HepG2 (cell line): ENCODE results near the gene FHIT. TPM values are rescaled to one million over a fixed set of nuclear protein-coding genes. Genes with fewer than 3 reads are reported as not detected.

Source experiments
- ADNP ChIP-seq: sonication (generic); formaldehyde crosslinking; IDR thresholded peaks from 2 replicates; pipeline ENCODE4 v1.4.0; 2020; ENCODE audit warnings: missing genetic modification reagents
- BRCA1 ChIP-seq: sonication (generic); formaldehyde crosslinking; IDR thresholded peaks from 2 replicates; pipeline ENCODE4 v1.4.0; 2020; ENCODE audit warnings: missing genetic modification reagents
- CAMTA2 ChIP-seq: sonication (generic); formaldehyde crosslinking; IDR thresholded peaks from 2 replicates; pipeline ENCODE4 v1.4.0; 2020; ENCODE audit warnings: mild to moderate bottlenecking, missing genetic modification reagents, borderline replicate concordance
- CCAR2 ChIP-seq: fragments of 200-400 bp; formaldehyde crosslinking; optimal IDR thresholded peaks from 2 replicates; pipeline ENCODE3; 2018; ENCODE audit warnings: low read depth, mild to moderate bottlenecking, low read length, moderate library complexity
- EP300 ChIP-seq, 3 experiments: sonication (generic) in 1 of 3; formaldehyde crosslinking in 1 of 3; IDR thresholded peaks; 2 replicates each; pipeline versions ENCODE4 v1.5.1 to v1.6.1; 2011 to 2020; ENCODE audit warnings: low read depth in 2 of 3, low read length in 2 of 3, borderline replicate concordance in 1 of 3, improper control_type of control experiment in 1 of 3, mild to moderate bottlenecking in 1 of 3, missing genetic modification reagents in 1 of 3, moderate library complexity in 1 of 3
- FOXC1 ChIP-seq: sonication (generic); formaldehyde crosslinking; IDR thresholded peaks from 2 replicates; pipeline ENCODE4 v1.8.0; 2022; ENCODE audit warnings: mild to moderate bottlenecking, missing genetic modification reagents, borderline replicate concordance
- KLF6 ChIP-seq: IDR thresholded peaks from 2 replicates; pipeline ENCODE4 v1.8.0; 2016; ENCODE audit warnings: missing biosample characterization, missing genetic modification reagents
- KMT2B ChIP-seq: IDR thresholded peaks from 2 replicates; pipeline ENCODE4 v1.6.1; 2016; ENCODE audit warnings: missing genetic modification reagents, missing compliant biosample characterization
- MED1 ChIP-seq: sonication (generic); formaldehyde crosslinking; IDR thresholded peaks from 2 replicates; pipeline ENCODE4 v1.4.0; 2020; ENCODE audit warnings: missing genetic modification reagents
- MLLT10 ChIP-seq: sonication (generic); formaldehyde crosslinking; IDR thresholded peaks from 2 replicates; pipeline ENCODE4 v1.4.0; 2020; ENCODE audit warnings: missing genetic modification reagents
- RBFOX2 ChIP-seq: fragments of 200-400 bp; formaldehyde crosslinking; IDR thresholded peaks from 2 replicates; pipeline ENCODE4 v1.6.1; 2017; ENCODE audit warnings: low read depth, mild to moderate bottlenecking, low read length
- RELA ChIP-seq: sonication (generic); formaldehyde crosslinking; IDR thresholded peaks from 2 replicates; pipeline ENCODE4 v1.4.0; 2020; ENCODE audit warnings: missing genetic modification reagents
- SOX13 ChIP-seq, 3 experiments: fragments of 450-650 bp in 1 of 3; sonication (generic) in 1 of 3; formaldehyde crosslinking in 1 of 3; IDR thresholded peaks in 2 of 3; conservative IDR thresholded peaks in 1 of 3; 2 replicates each; pipeline versions ENCODE4 v1.5.0 to v1.6.1; 2016 to 2020; ENCODE audit warnings: antibody characterized with exemption in 1 of 3, mild to moderate bottlenecking in 1 of 3, missing compliant biosample characterization in 1 of 3, missing genetic modification reagents in 1 of 3, moderate library complexity in 1 of 3
- TSC22D2 ChIP-seq: sonication (generic); formaldehyde crosslinking; IDR thresholded peaks from 2 replicates; pipeline ENCODE4 v1.5.1; 2020; ENCODE audit warnings: missing genetic modification reagents, mild to moderate bottlenecking, borderline replicate concordance
- ZFP36L1 ChIP-seq: sonication (generic); formaldehyde crosslinking; IDR thresholded peaks from 2 replicates; pipeline ENCODE4 v1.8.0; 2022; ENCODE audit warnings: mild to moderate bottlenecking, missing genetic modification reagents, moderate library complexity
- ZNF207 ChIP-seq: fragments of 450-650 bp; IDR thresholded peaks from 2 replicates; pipeline ENCODE4 v1.6.1; 2016; ENCODE audit warnings: antibody characterized with exemption, borderline replicate concordance
- ZNF264 ChIP-seq: sonication (generic); formaldehyde crosslinking; IDR thresholded peaks from 2 replicates; pipeline ENCODE4 v1.4.0; 2020; ENCODE audit warnings: missing genetic modification reagents
- ZNF292 ChIP-seq: sonication (generic); formaldehyde crosslinking; IDR thresholded peaks from 2 replicates; pipeline ENCODE4 v1.8.1; 2022; ENCODE audit warnings: mild to moderate bottlenecking, low read depth, missing genetic modification reagents, borderline replicate concordance
- ZNF430 ChIP-seq: sonication (generic); formaldehyde crosslinking; IDR thresholded peaks from 2 replicates; pipeline ENCODE4 v1.9.0; 2021; ENCODE audit warnings: mild to moderate bottlenecking, missing genetic modification reagents
- ZNF841 ChIP-seq: sonication (generic); formaldehyde crosslinking; IDR thresholded peaks from 2 replicates; pipeline ENCODE4 v1.8.1; 2023; ENCODE audit warnings: missing genetic modification reagents, borderline replicate concordance
- polyA plus RNA-seq, 8 experiments: library from polyadenylated mRNA; depleted of rRNA in 3 of 8; stranded (reverse) in 7 of 8; unstranded in 1 of 8; fragments of >200 nt; fragmentation: Illumina TruSeq in 4 of 8; extraction: Trizol in 4 of 8; gene quantifications; 2 replicates each; pipeline versions ENCODE4 v1.2.1 to v1.2.3, GENCODE V29; 2011 to 2016; ENCODE audit warnings: low read depth in 4 of 8, missing spikeins in 1 of 8, mixed read lengths in 1 of 8; ENCODE audit not compliant: insufficient read depth in 1 of 8
- total RNA-seq, 5 experiments: library from RNA; depleted of rRNA; stranded (reverse); fragments of >200 nt; fragmentation: Illumina TruSeq; extraction: Trizol; gene quantifications; 2 replicates each; pipeline ENCODE4 v1.2.3, GENCODE V29; 2016; ENCODE audit warnings: low read depth in 1 of 5
- TF ChIP-seq, protein P1 (sequence below): sonication (generic); formaldehyde crosslinking; IDR thresholded peaks from 2 replicates; pipeline ENCODE4 v1.4.0; 2020; ENCODE audit warnings: missing genetic modification reagents
- TF ChIP-seq, protein P2 (sequence below): sonication (generic); formaldehyde crosslinking; IDR thresholded peaks from 2 replicates; pipeline ENCODE4 v1.5.0; 2020; ENCODE audit warnings: missing genetic modification reagents
- TF ChIP-seq, protein P3 (sequence below): sonication (generic); formaldehyde crosslinking; IDR thresholded peaks from 2 replicates; pipeline ENCODE4 v1.8.0; 2022; ENCODE audit warnings: mild to moderate bottlenecking, missing genetic modification reagents, borderline replicate concordance

The FHIT gene
- total and polyA plus RNA-seq, 2 of the 13 experiments (the other 11 are each of a cell fraction or from before 2014, with no cell fraction given): 4.0 to 4.6 TPM

DNA sequence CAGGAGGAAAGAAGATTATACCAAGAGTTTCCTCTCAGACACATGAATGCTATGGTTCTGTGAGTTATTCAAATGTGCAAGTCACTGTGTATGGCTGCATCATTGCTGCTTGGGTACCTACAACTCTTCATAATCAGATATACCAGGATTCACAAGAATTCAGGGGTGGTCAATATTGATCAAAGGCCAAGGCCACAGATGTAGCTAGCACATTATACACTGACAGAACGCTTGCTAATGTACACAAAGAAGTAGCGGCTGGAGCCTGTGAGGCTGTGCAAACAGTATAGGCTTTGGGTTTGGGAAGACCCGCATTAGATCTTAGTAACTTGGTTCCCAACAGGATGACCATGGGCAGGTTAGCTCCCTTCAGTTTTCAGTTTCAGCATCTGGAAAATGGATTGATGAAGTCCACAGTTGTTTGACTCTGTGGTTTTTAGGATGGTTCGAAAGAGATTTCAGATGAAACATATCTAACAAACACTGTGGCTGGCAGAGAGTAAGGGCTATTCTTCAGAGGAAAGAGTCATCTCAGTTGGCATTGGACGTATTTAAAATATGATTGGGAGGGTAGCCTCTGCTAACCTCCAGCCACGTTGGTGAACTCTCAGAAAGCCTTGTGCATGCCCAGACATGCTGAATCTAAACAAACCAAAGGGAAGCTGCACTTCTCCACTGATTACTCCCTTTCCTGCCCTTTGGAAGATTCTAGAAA is 1452.7 kb downstream of the FHIT start (continued):
- TF ChIP-seq FOXC1 (CRISPR knock-in tag) (no peak), ZNF841 (CRISPR knock-in tag) (no peak), ZFP36L1 (CRISPR knock-in tag) (no peak), BRCA1 (CRISPR knock-in tag) (no peak), ZNF430 (CRISPR knock-in tag) (0 out of 2 replicates have a peak, but pooled peaks have one; percentile 34), TSC22D2 (CRISPR knock-in tag) (no peak), ADNP (0 out of 2 replicates have a peak, but pooled peaks have one; percentile 38), ZNF207 (no peak), CCAR2 (no peak), ZNF264 (CRISPR knock-in tag) (peak; percentile 66; the same call in 1 of the 2 replicates), EP300 (IDR thresholded peaks at IDR 0.05; ENCODE audit: low read depth in 2 of 2, low read length in 2 of 2) (peak; percentile 87 to 93; a peak in 3 of 4 replicates), EP300 (CRISPR knock-in tag; IDR thresholded peaks at IDR 0.05; ENCODE audit: borderline replicate concordance) (peak; percentile 87), MLLT10 (CRISPR knock-in tag) (no peak), RBFOX2 (no peak), RELA (CRISPR knock-in tag) (no peak), SOX13 (IDR thresholded peaks at IDR 0.05) (no peak), SOX13 (CRISPR knock-in tag; conservative IDR thresholded peaks at IDR 0.05 in 1 of 2, IDR thresholded peaks at IDR 0.05 in 1 of 2) (peak in 1 of 2 experiments; percentile 73; a peak in 2 of 4 replicates), ZNF292 (peak; percentile 92; the same call in 1 of the 2 replicates), KLF6 (CRISPR knock-in tag) (no peak), CAMTA2 (no peak), MED1 (0 out of 2 replicates have a peak, but pooled peaks have one; percentile 31), KMT2B (CRISPR knock-in tag) (peak; percentile 58; the same call in 1 of the 2 replicates)
- TF ChIP-seq, protein P1, sequence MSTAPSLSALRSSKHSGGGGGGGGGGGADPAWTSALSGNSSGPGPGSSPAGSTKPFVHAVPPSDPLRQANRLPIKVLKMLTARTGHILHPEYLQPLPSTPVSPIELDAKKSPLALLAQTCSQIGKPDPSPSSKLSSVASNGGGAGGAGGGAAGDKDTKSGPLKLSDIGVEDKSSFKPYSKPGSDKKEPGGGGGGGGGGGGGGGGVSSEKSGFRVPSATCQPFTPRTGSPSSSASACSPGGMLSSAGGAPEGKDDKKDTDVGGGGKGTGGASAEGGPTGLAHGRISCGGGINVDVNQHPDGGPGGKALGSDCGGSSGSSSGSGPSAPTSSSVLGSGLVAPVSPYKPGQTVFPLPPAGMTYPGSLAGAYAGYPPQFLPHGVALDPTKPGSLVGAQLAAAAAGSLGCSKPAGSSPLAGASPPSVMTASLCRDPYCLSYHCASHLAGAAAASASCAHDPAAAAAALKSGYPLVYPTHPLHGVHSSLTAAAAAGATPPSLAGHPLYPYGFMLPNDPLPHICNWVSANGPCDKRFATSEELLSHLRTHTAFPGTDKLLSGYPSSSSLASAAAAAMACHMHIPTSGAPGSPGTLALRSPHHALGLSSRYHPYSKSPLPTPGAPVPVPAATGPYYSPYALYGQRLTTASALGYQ (CRISPR knock-in tag): peak; percentile 47; the same call in 1 of the 2 replicates
- TF ChIP-seq, protein P2, sequence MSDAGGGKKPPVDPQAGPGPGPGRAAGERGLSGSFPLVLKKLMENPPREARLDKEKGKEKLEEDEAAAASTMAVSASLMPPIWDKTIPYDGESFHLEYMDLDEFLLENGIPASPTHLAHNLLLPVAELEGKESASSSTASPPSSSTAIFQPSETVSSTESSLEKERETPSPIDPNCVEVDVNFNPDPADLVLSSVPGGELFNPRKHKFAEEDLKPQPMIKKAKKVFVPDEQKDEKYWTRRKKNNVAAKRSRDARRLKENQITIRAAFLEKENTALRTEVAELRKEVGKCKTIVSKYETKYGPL: no peak
- TF ChIP-seq, protein P3, sequence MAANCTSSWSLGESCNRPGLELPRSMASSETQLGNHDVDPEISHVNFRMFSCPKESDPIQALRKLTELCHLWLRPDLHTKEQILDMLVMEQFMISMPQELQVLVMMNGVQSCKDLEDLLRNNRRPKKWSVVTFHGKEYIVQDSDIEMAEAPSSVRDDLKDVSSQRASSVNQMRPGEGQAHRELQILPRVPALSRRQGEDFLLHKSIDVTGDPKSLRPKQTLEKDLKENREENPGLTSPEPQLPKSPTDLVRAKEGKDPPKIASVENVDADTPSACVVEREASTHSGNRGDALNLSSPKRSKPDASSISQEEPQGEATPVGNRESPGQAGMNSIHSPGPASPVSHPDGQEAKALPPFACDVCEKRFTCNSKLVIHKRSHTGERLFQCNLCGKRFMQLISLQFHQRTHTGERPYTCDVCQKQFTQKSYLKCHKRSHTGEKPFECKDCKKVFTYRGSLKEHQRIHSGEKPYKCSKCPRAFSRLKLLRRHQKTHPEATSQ (CRISPR knock-in tag): no peak
